Loucy (cell line): ENCODE data around the gene MAPK8.

Source experiments
- EZH2phosphoT487 ChIP-seq: fragments of 200-600 bp; IDR thresholded peaks from 2 replicates; pipeline ENCODE4 v1.6.1; 2018; ENCODE audit warnings: antibody characterized with exemption, mild to moderate bottlenecking, moderate library complexity, borderline replicate concordance
- TF ChIP-seq, protein P1 (sequence below): fragments of 200-600 bp; sonication (generic); conservative IDR thresholded peaks from 2 replicates; pipeline ENCODE4 v1.5.1; 2014; ENCODE audit warnings: mild to moderate bottlenecking, antibody characterized with exemption, low read length

DNA sequence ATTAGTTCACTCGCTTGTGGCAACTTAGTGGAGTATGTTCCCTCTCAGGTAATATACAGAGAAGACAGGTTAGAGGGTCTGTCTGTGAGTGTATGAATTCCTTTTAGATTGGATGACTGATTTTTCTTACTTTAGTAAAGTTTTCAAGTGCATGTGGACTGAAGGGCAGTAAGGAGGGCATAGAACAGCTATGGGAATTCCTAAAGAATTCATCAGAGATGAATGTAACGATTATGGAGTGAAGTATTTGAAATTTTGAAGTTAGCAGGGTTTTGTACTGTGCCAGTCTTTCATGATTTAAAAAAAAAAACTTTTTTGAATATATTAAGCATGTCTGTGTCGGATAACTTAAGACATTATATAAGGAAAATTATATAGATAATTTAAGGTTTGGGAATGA lies 15.5 kb downstream of the MAPK8 start:
- TF ChIP-seq, protein P1, sequence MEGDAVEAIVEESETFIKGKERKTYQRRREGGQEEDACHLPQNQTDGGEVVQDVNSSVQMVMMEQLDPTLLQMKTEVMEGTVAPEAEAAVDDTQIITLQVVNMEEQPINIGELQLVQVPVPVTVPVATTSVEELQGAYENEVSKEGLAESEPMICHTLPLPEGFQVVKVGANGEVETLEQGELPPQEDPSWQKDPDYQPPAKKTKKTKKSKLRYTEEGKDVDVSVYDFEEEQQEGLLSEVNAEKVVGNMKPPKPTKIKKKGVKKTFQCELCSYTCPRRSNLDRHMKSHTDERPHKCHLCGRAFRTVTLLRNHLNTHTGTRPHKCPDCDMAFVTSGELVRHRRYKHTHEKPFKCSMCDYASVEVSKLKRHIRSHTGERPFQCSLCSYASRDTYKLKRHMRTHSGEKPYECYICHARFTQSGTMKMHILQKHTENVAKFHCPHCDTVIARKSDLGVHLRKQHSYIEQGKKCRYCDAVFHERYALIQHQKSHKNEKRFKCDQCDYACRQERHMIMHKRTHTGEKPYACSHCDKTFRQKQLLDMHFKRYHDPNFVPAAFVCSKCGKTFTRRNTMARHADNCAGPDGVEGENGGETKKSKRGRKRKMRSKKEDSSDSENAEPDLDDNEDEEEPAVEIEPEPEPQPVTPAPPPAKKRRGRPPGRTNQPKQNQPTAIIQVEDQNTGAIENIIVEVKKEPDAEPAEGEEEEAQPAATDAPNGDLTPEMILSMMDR, result no peak
- TF ChIP-seq EZH2phosphoT487, result no peak
